Dendritic cell treated with granulocyte-macrophage colony-stimulating factor and Interleukin-4, amounts not matched to agents 40 ng/mL and 50 ng/mL, for 4 days (primary cell): ENCODE measurements around the gene PUM2.
"Not testable (repeated sequence)": the region's sequence is repeated elsewhere in the genome, so short reads cannot be mapped to it uniquely, and the experiment has no call there.

ENCODE experiments used
- H3K27ac Mint-ChIP-seq: one replicate; pipeline ENCODE4 v1.8.0; 2022; ENCODE audit warnings: mild to moderate bottlenecking, mixed read lengths
- H3K27me3 Mint-ChIP-seq: one replicate; pipeline ENCODE4 v1.8.0; 2022; ENCODE audit warnings: mild to moderate bottlenecking, mixed read lengths
- H3K36me3 Mint-ChIP-seq: one replicate; pipeline ENCODE4 v1.8.0; 2022; ENCODE audit warnings: low read depth, mixed read lengths
- H3K4me1 Mint-ChIP-seq: one replicate; pipeline ENCODE4 v1.8.0; 2022; ENCODE audit warnings: low read depth, mixed read lengths
- H3K4me3 Mint-ChIP-seq: one replicate; pipeline ENCODE4 v1.8.0; 2022; ENCODE audit warnings: mild to moderate bottlenecking, moderate library complexity, mixed read lengths
- H3K9me3 Mint-ChIP-seq: one replicate; pipeline ENCODE4 v1.8.0; 2022; ENCODE audit warnings: mixed read lengths
- intact Hi-C: fragments of 100-400 bp; cut with micrococcal nuclease; formaldehyde crosslinking; loops from one replicate; pipeline ENCODE4 v1.15.0; 2022

The PUM2 gene

GRCh38 chr2:20304411-20304810, 46.2 kb downstream of the PUM2 start:
- Mint-ChIP-seq H3K9me3 (no peaks in the 10 kb centered on the region), H3K4me1 (no peaks in the 10 kb centered on the region), H3K27me3 (no peaks in the 10 kb centered on the region), H3K4me3 (no peak overlapping the region), H3K36me3 (peaks cover 88% of the 10 kb centered on the region), H3K27ac (no peak overlapping the region)
- intact Hi-C loops: no loop called here

- H3K4me3 Mint-ChIP-seq: no peak overlapping the region
- intact Hi-C loops: no loop called here
- H3K9me3 Mint-ChIP-seq: no peaks in the 10 kb centered on the region
- H3K4me1 Mint-ChIP-seq: no peaks in the 10 kb centered on the region
- no peaks in the 10 kb centered on the region for H3K27me3 Mint-ChIP-seq
- H3K36me3 Mint-ChIP-seq: peaks cover 88% of the 10 kb centered on the region
- H3K27ac Mint-ChIP-seq: peak overlapping the region; percentile 7
Measured at GRCh38 chr2:20303966-20304365, 46.7 kb downstream of the PUM2 start.

GRCh38 chr2:20302019-20302418, 48.6 kb downstream of the PUM2 start:
- H3K9me3 Mint-ChIP-seq: no peaks in the 10 kb centered on the region
- intact Hi-C loops: no loop called here
- H3K36me3 Mint-ChIP-seq: peaks cover 86% of the 10 kb centered on the region

GRCh38 chr2:20300656-20301055, 50.0 kb downstream of the PUM2 start:
- no peak overlapping the region for H3K27ac Mint-ChIP-seq
- H3K9me3 Mint-ChIP-seq: no peaks in the 10 kb centered on the region
- no peaks in the 10 kb centered on the region for H3K27me3 Mint-ChIP-seq
- H3K4me3 Mint-ChIP-seq: no peak overlapping the region
- H3K36me3 Mint-ChIP-seq: peaks cover 86% of the 10 kb centered on the region
- intact Hi-C loops: no loop called here
- no peaks in the 10 kb centered on the region for H3K4me1 Mint-ChIP-seq

More at GRCh38 chr2:20302019-20302418, 48.6 kb downstream of the PUM2 start:
- Mint-ChIP-seq H3K4me3 (no peak overlapping the region), H3K27ac (no peak overlapping the region), H3K27me3 (no peaks in the 10 kb centered on the region), H3K4me1 (no peaks in the 10 kb centered on the region)

- H3K27me3 Mint-ChIP-seq: no peaks in the 10 kb centered on the region
- peaks cover 90% of the 10 kb centered on the region for H3K36me3 Mint-ChIP-seq
Measured at GRCh38 chr2:20299113-20299512, 51.5 kb downstream of the PUM2 start.

GRCh38 chr2:20294231-20294630, 56.4 kb downstream of the PUM2 start:
- Mint-ChIP-seq H3K27me3 (no peaks in the 10 kb centered on the region), H3K36me3 (peaks cover 45% of the 10 kb centered on the region), H3K9me3 (no peaks in the 10 kb centered on the region), H3K4me1 (peaks cover 8% of the 10 kb centered on the region), H3K27ac (no peak overlapping the region), H3K4me3 (no peak overlapping the region)
- intact Hi-C loops: no loop called here

More at GRCh38 chr2:20299113-20299512, 51.5 kb downstream of the PUM2 start:
- Mint-ChIP-seq H3K9me3 (no peaks in the 10 kb centered on the region), H3K4me1 (no peaks in the 10 kb centered on the region), H3K4me3 (no peak overlapping the region), H3K27ac (no peak overlapping the region)
- intact Hi-C loops: no loop called here

- Mint-ChIP-seq H3K27ac (no peak overlapping the region), H3K36me3 (peaks cover 34% of the 10 kb centered on the region), H3K4me3 (no peak overlapping the region), H3K4me1 (peaks cover 12% of the 10 kb centered on the region), H3K9me3 (no peaks in the 10 kb centered on the region), H3K27me3 (no peaks in the 10 kb centered on the region)
- intact Hi-C loops: no loop called here
Measured at GRCh38 chr2:20292984-20293383, 57.7 kb downstream of the PUM2 start.

GRCh38 chr2:20291846-20292408, 58.7 kb downstream of the PUM2 start:
- Mint-ChIP-seq H3K36me3 (peaks cover 23% of the 10 kb centered on the region), H3K27ac (no peak overlapping the region), H3K4me1 (peaks cover 12% of the 10 kb centered on the region), H3K4me3 (no peak overlapping the region), H3K9me3 (no peaks in the 10 kb centered on the region), H3K27me3 (no peaks in the 10 kb centered on the region)
- intact Hi-C loops: no loop called here

- intact Hi-C loops: no loop called here
- Mint-ChIP-seq H3K9me3 (no peaks in the 10 kb centered on the region), H3K27ac (no peak overlapping the region), H3K4me3 (no peak overlapping the region), H3K27me3 (no peaks in the 10 kb centered on the region), H3K4me1 (peaks cover 12% of the 10 kb centered on the region), H3K36me3 (peaks cover 16% of the 10 kb centered on the region)
Measured at GRCh38 chr2:20291106-20291564, 59.5 kb downstream of the PUM2 start.

- peaks cover 1% of the 10 kb centered on the region for H3K36me3 Mint-ChIP-seq
- no peaks in the 10 kb centered on the region for H3K9me3 Mint-ChIP-seq
- peaks cover 12% of the 10 kb centered on the region for H3K4me1 Mint-ChIP-seq
- H3K27ac Mint-ChIP-seq: no peak overlapping the region
- H3K4me3 Mint-ChIP-seq: no peak overlapping the region
- intact Hi-C loops: loop anchor here (5.0 kb wide), 1 partner anchor 36 kb away; no protein-coding TSS in a partner anchor
- H3K27me3 Mint-ChIP-seq: no peaks in the 10 kb centered on the region
Measured at GRCh38 chr2:20288642-20289340, 61.9 kb downstream of the PUM2 start.

GRCh38 chr2:20282916-20283592, 67.6 kb downstream of the PUM2 start:
- Mint-ChIP-seq H3K36me3 (peaks cover 53% of the 10 kb centered on the region), H3K27me3 (no peaks in the 10 kb centered on the region), H3K4me3 (no peak overlapping the region), H3K9me3 (no peaks in the 10 kb centered on the region), H3K4me1 (no peaks in the 10 kb centered on the region), H3K27ac (no peak overlapping the region)
- intact Hi-C loops: no loop called here

- intact Hi-C loops: no loop called here
Measured at GRCh38 chr2:20281876-20282275, 68.8 kb downstream of the PUM2 start.

GRCh38 chr2:20273042-20273441, 77.6 kb downstream of the PUM2 start:
- intact Hi-C loops: loop anchor here (5.0 kb wide), 1 partner anchor 39 kb away; no protein-coding TSS in a partner anchor
- Mint-ChIP-seq H3K27me3 (no peaks in the 10 kb centered on the region), H3K4me3 (no peak overlapping the region), H3K9me3 (no peaks in the 10 kb centered on the region), H3K27ac (no peak overlapping the region), H3K36me3 (peaks cover 39% of the 10 kb centered on the region), H3K4me1 (no peaks in the 10 kb centered on the region)

More at GRCh38 chr2:20281876-20282275, 68.8 kb downstream of the PUM2 start:
- H3K4me3 Mint-ChIP-seq: no peak overlapping the region
- H3K27ac Mint-ChIP-seq: no peak overlapping the region
- H3K27me3 Mint-ChIP-seq: no peaks in the 10 kb centered on the region
- peaks cover 59% of the 10 kb centered on the region for H3K36me3 Mint-ChIP-seq
- H3K9me3 Mint-ChIP-seq: no peaks in the 10 kb centered on the region
- no peaks in the 10 kb centered on the region for H3K4me1 Mint-ChIP-seq

GRCh38 chr2:20268317-20268716, 82.3 kb downstream of the PUM2 start:
- peaks cover 55% of the 10 kb centered on the region for H3K36me3 Mint-ChIP-seq
- H3K27ac Mint-ChIP-seq, H3K4me3 Mint-ChIP-seq, intact Hi-C loops, H3K9me3 Mint-ChIP-seq, H3K27me3 Mint-ChIP-seq, H3K4me1 Mint-ChIP-seq: not testable (repeated sequence)
